HG03159 (cell line): Measurements from ENCODE around the gene PAQR9.
A peak's percentile ranks its signal among the peaks of the same experiment; 100 is the strongest.
"Not testable (repeated sequence)": the region's sequence is repeated elsewhere in the genome, so short reads cannot be mapped to it uniquely, and the experiment has no call there.

Source experiments
- ATAC-seq: cut with Tn5 transposase; IDR thresholded peaks from one replicate; pipeline ENCODE4 v1.9.1; 2021; ENCODE audit warnings: mild to moderate bottlenecking, moderate library complexity; ENCODE audit not compliant: unreplicated experiment

The PAQR9 gene

GRCh38 chr3:142963516-142964448, at the start of gene PAQR9:
Gene PAQR9, minus strand, starts transcription at chr3:142963674. Its CDS starts 338 bp downstream, at chr3:142963336.
- peak; percentile 53 for ATAC-seq

- ATAC-seq, result no peak
Measured at GRCh38 chr3:143011705-143012104, 48.2 kb upstream of the PAQR9 start.

GRCh38 chr3:143010024-143010423, 46.5 kb upstream of the PAQR9 start:
- ATAC-seq, result no peak

GRCh38 chr3:143004823-143005222, 41.3 kb upstream of the PAQR9 start:
- ATAC-seq, result no peak

- no peak for ATAC-seq
Measured at GRCh38 chr3:143002727-143003126, 39.3 kb upstream of the PAQR9 start.

- ATAC-seq, result no peak
Measured at GRCh38 chr3:143002083-143002712, 38.7 kb upstream of the PAQR9 start.

- peak; percentile 79 for ATAC-seq
Measured at GRCh38 chr3:143001369-143002082, 38.1 kb upstream of the PAQR9 start, which contains the start of gene U2SURP. Gene U2SURP, plus strand, starts transcription at chr3:143001570. Its CDS starts 59 bp downstream, at chr3:143001629.

- ATAC-seq, result peak; percentile 67
Measured at GRCh38 chr3:143001034-143001368, 37.5 kb upstream of the PAQR9 start.

- no peak for ATAC-seq
Measured at GRCh38 chr3:143000528-143000927, 37.1 kb upstream of the PAQR9 start.

- ATAC-seq, result no peak
Measured at GRCh38 chr3:142999881-143000280, 36.4 kb upstream of the PAQR9 start.

GRCh38 chr3:142998439-142998838, 35.0 kb upstream of the PAQR9 start:
- no peak for ATAC-seq

GRCh38 chr3:142997330-142997729, 33.9 kb upstream of the PAQR9 start:
- ATAC-seq, result no peak

- peak; percentile 73 for ATAC-seq
Measured at GRCh38 chr3:142993958-142994442, 30.5 kb upstream of the PAQR9 start.

GRCh38 chr3:142992323-142992722, 28.8 kb upstream of the PAQR9 start:
- ATAC-seq, result no peak

GRCh38 chr3:142990721-142991120, 27.2 kb upstream of the PAQR9 start:
- no peak for ATAC-seq

GRCh38 chr3:142988826-142989225, 25.4 kb upstream of the PAQR9 start:
- ATAC-seq, result not testable (repeated sequence)

- ATAC-seq, result not testable (repeated sequence)
Measured at GRCh38 chr3:142988221-142988620, 24.7 kb upstream of the PAQR9 start.

- ATAC-seq, result peak; percentile 60
Measured at GRCh38 chr3:142987707-142988106, 24.2 kb upstream of the PAQR9 start.

GRCh38 chr3:142987080-142987700, 23.7 kb upstream of the PAQR9 start:
- no peak for ATAC-seq

GRCh38 chr3:142984255-142984654, 20.8 kb upstream of the PAQR9 start:
- no peak for ATAC-seq

GRCh38 chr3:142983318-142983717, 19.8 kb upstream of the PAQR9 start:
- ATAC-seq, result no peak
